ENCODE results near the gene ATP5MG. TPM values are rescaled to one million over a fixed set of nuclear protein-coding genes. Genes with fewer than 3 reads are reported as not detected.

Gene ATP5MG
- 26.4 and 37.3 TPM in 2 replicates for total RNA-seq

GRCh38 chr11:118401151-118401879 is at the start of gene ATP5MG:
Gene ATP5MG (plus strand): TSS chr11:118401606. CDS start chr11:118401666, 60 bp downstream.

GRCh38 chr11:118359295-118359958 is 42.0 kb upstream of the ATP5MG start, which contains the start of gene UBE4A:
Gene UBE4A (plus strand): TSS chr11:118359600. CDS start chr11:118365081, 5,481 bp downstream.

GRCh38 chr11:118435893-118436624 is 34.7 kb downstream of the ATP5MG start, which contains the start of gene KMT2A:
Gene KMT2A (plus strand): TSS chr11:118436492. CDS start chr11:118436513, 21 bp downstream.

Other genes starting within 250 kb of the ATP5MG start
- 0.07 TPM in 1 of 2 replicates, not detected in the other for gene SCN4B, start 248.8 kb upstream of the ATP5MG start, total RNA-seq
- gene SCN2B, start 225.0 kb upstream of the ATP5MG start, total RNA-seq: 0.03 and 0.13 TPM in 2 replicates
- gene JAML, start 176.6 kb upstream of the ATP5MG start, total RNA-seq: not detected in 2 replicates
- gene MPZL3, start 149.2 kb upstream of the ATP5MG start, total RNA-seq: 0.59 and 1.7 TPM in 2 replicates
- 0.07 and 0.56 TPM in 2 replicates for gene MPZL2, start 137.3 kb upstream of the ATP5MG start, total RNA-seq
- not detected in 2 replicates for gene CD3E, start 96.9 kb upstream of the ATP5MG start, total RNA-seq
- gene CD3D, start 58.9 kb upstream of the ATP5MG start, total RNA-seq: not detected in 2 replicates
- gene CD3G, start 57.3 kb upstream of the ATP5MG start, total RNA-seq: not detected in 2 replicates
- gene UBE4A, start 42.0 kb upstream of the ATP5MG start, total RNA-seq: 36.8 and 40.5 TPM in 2 replicates
- 55.1 and 57.6 TPM in 2 replicates for gene KMT2A, start 34.9 kb downstream of the ATP5MG start, total RNA-seq
- gene TTC36, start 125.9 kb downstream of the ATP5MG start, total RNA-seq: 1.3 and 2.1 TPM in 2 replicates
- 16.1 and 28.1 TPM in 2 replicates for gene TMEM25, start 129.6 kb downstream of the ATP5MG start, total RNA-seq
- 17.7 and 22.6 TPM in 2 replicates for gene IFT46, start 164.3 kb downstream of the ATP5MG start, total RNA-seq
- gene ARCN1, start 170.8 kb downstream of the ATP5MG start, total RNA-seq: 165 and 189 TPM in 2 replicates
- 157 and 161 TPM in 2 replicates for gene PHLDB1, start 206.0 kb downstream of the ATP5MG start, total RNA-seq